ENCODE measurements around the gene BTBD7.

Gene BTBD7

DNA sequence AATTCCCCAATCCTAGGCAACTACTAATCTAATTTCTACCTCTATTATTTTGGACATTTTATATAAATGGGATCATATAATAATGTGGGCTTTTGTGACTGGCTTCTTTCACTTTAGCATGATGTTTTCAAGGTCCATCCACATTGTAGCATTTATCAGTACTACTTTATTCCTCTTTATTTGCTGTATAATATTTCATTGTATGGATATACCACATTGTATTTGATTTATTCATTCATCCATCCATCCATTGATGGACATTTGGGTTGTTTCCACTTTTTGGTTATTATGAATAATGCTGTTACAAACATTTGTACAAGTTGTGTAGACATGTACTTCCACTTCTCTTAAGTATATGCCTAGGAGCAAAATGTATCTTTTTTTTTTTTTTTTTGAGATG lies 17.3 kb downstream of the BTBD7 start:
- TF ChIP-seq, protein P1, sequence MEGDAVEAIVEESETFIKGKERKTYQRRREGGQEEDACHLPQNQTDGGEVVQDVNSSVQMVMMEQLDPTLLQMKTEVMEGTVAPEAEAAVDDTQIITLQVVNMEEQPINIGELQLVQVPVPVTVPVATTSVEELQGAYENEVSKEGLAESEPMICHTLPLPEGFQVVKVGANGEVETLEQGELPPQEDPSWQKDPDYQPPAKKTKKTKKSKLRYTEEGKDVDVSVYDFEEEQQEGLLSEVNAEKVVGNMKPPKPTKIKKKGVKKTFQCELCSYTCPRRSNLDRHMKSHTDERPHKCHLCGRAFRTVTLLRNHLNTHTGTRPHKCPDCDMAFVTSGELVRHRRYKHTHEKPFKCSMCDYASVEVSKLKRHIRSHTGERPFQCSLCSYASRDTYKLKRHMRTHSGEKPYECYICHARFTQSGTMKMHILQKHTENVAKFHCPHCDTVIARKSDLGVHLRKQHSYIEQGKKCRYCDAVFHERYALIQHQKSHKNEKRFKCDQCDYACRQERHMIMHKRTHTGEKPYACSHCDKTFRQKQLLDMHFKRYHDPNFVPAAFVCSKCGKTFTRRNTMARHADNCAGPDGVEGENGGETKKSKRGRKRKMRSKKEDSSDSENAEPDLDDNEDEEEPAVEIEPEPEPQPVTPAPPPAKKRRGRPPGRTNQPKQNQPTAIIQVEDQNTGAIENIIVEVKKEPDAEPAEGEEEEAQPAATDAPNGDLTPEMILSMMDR (IDR thresholded peaks at IDR 0.05; ENCODE audit: low read depth, low read length), result no peak
- H3K4me3 ChIP-seq (replicated peaks in 1 of 2; ENCODE audit: low read depth in 2 of 2, low read length in 2 of 2), result no peak overlapping the region
- DNase-seq (ENCODE audit: low read depth in 2 of 2), result no peak

DNA sequence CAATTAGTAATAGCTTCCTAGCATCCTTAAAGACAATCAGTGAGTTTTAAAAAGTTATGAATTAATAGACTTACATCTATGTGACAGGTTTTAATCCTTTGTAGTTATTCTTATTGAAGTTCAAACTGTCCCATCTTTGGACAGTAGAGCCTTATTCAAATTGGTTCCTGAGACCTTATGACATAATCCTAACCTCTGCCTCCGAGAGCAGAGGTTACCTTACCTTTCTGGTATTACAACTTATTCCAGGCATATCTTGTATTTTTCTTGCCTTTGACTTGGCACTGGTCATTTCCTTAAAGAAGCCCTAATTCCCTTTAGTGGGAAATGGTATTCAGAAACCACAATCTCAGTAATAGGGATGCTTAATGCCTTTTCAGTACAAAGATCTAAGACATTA lies 21.8 kb downstream of the BTBD7 start:
- no peak for DNase-seq (ENCODE audit: low read depth in 2 of 2)
- no peak overlapping the region for H3K4me3 ChIP-seq (replicated peaks in 1 of 2; ENCODE audit: low read depth in 2 of 2, low read length in 2 of 2)
- TF ChIP-seq, protein P1 (IDR thresholded peaks at IDR 0.05; ENCODE audit: low read depth, low read length), result no peak

DNA sequence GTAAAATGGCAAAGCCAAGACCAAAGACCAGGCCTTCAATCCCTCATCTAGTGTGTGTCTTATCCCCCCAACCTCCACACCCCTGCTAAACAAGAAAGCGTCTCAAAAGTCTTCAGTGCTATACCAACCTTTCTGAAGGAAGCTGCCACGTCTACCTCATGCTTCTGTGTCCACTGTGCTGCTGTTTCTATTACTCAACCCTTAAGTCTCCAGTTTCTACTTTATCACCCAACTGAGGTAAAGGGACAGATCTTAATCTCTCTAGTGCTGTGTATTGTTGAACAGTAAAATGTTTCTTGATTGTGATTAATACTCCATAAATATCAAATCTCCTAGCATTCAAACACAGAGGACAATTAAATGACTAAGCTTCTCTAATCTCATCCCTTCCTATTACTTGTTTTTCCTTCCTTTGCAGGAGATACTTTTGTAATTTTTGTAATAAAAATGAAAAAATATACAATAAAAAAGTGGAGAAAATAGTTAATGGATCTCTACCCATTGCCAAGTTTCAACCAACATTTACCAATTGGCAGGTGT lies 23.3 kb downstream of the BTBD7 start:
- TF ChIP-seq, protein P1 (IDR thresholded peaks at IDR 0.05; ENCODE audit: low read depth, low read length), result no peak
- no peak for DNase-seq (ENCODE audit: low read depth in 2 of 2)
- H3K4me3 ChIP-seq (replicated peaks in 1 of 2; ENCODE audit: low read depth in 2 of 2, low read length in 2 of 2), result no peak overlapping the region

DNA sequence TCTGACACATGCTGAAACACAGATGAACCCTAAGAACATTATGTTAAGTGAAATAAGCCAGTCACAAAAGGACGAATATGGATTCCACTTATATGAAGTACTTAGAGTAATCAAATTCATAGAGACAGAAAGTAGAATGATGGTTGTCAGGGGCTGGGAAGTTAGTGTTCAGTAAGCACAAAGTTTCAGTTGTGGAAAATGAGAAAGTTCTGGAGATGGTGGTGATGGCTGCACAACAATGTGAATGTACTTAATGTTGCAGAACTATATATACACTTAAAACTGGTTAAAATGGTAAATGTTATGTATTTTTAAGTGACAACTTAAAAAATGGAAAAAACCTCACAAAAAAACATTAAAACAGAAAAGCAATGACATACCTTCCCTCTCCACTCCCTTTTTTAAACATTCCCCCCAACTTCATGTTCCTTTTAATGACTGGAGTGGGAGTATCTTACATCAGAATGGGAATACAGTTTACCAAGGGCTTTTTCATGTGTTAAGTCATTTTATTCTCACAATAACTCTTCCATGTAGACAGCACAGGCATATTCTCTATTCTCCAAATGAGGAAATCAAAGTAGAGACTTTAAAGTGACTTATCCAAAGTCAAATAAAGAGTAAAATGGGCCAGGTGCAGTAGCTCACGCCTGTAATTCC lies 24.0 kb downstream of the BTBD7 start:
- DNase-seq (ENCODE audit: low read depth in 2 of 2), result no peak
- TF ChIP-seq, protein P1 (IDR thresholded peaks at IDR 0.05; ENCODE audit: low read depth, low read length), result no peak
- no peak overlapping the region for H3K4me3 ChIP-seq (replicated peaks in 1 of 2; ENCODE audit: low read depth in 2 of 2, low read length in 2 of 2)

DNA sequence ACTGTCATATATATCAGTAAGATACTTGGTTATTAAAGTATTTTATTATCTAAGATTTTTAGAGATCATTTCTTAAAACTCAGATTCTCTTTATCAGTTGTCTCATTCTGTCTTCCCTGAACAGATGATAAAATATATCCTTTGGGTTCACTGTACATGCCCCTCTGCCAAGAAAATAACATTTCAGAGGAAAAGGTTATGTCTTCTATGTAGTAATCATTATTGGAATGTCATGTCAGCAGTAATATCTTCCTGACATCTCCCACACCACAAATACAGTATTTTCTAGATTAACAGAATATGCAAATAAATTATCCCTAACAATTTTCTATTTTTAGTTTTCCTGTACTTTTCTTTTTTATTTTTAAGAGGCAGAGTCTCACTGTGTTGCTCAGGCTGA lies 26.0 kb downstream of the BTBD7 start:
- TF ChIP-seq, protein P1 (IDR thresholded peaks at IDR 0.05; ENCODE audit: low read depth, low read length), result no peak
- no peak for DNase-seq (ENCODE audit: low read depth in 2 of 2)
- no peak overlapping the region for H3K4me3 ChIP-seq (replicated peaks in 1 of 2; ENCODE audit: low read depth in 2 of 2, low read length in 2 of 2)

DNA sequence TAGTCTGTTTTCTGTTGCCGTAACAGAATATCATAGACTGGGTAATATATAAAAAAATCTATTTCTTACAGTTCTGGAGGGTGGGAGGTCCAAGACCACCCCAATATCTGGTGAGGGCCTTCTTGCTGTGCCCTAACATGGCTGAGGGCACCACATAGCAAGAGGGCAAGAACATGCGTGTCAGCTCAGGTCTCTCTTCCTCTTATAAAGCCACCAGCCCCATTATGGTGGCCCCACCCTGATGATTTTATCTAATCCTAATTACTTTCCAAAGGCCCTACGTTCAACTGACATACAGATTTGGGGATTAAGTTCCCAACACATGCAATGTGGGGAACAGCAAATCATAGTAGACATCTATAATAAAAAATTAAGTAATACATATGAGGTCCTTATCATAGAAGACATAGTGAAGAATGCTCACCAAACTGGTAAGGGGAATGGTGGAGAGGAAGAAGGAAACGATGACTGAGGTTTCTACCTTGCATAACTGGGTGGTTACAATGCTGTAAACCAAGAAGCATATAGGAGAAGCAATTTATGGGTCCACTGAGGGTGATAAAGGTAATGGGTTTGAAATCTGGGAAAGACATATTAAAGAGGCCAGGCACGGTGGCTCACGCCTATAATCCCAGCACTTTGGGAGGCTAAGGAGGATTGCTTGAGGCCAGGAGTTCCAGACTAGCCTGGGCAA lies 27.0 kb downstream of the BTBD7 start:
- TF ChIP-seq, protein P1 (IDR thresholded peaks at IDR 0.05; ENCODE audit: low read depth, low read length), result no peak
- no peak for DNase-seq (ENCODE audit: low read depth in 2 of 2)
- H3K4me3 ChIP-seq (replicated peaks in 1 of 2; ENCODE audit: low read depth in 2 of 2, low read length in 2 of 2), result no peak overlapping the region

Measured in cardiac fibroblast (primary cell).